HepG2 (cell line): Measurements from ENCODE around the gene TNP2. TPM values are rescaled to one million over a fixed set of nuclear protein-coding genes. Genes with fewer than 3 reads are reported as not detected.
A peak's percentile ranks its signal among the peaks of the same experiment; 100 is the strongest.

Experiments
- CBX5 ChIP-seq: sonication (generic); formaldehyde crosslinking; IDR thresholded peaks from 2 replicates; pipeline ENCODE4 v1.4.0; 2020; ENCODE audit warnings: missing genetic modification reagents, borderline replicate concordance
- EED ChIP-seq: sonication (generic); formaldehyde crosslinking; IDR thresholded peaks from 2 replicates; pipeline ENCODE4 v1.5.0; 2020; ENCODE audit warnings: mild to moderate bottlenecking, missing genetic modification reagents
- HNRNPK ChIP-seq: fragments of 200-400 bp; formaldehyde crosslinking; IDR thresholded peaks from 2 replicates; pipeline ENCODE4 v1.6.1; 2018; ENCODE audit warnings: low read length, low read depth, moderate library complexity, mild to moderate bottlenecking; ENCODE audit not compliant: poor library complexity, severe bottlenecking
- KDM2A ChIP-seq: sonication (generic); formaldehyde crosslinking; IDR thresholded peaks from 2 replicates; pipeline ENCODE4 v1.4.0; 2020; ENCODE audit warnings: low read depth, missing genetic modification reagents, borderline replicate concordance
- MEF2D ChIP-seq: sonication (generic); formaldehyde crosslinking; IDR thresholded peaks from 2 replicates; pipeline ENCODE4 v1.5.1; 2020; ENCODE audit warnings: mild to moderate bottlenecking, missing genetic modification reagents
- NCOR1 ChIP-seq: fragments of 200-600 bp; sonication (generic); IDR thresholded peaks from 2 replicates; pipeline ENCODE4 v1.7.0; 2017; ENCODE audit warnings: antibody characterized with exemption, low read length, borderline replicate concordance
- NFE2 ChIP-seq: sonication (generic); formaldehyde crosslinking; IDR thresholded peaks from 2 replicates; pipeline ENCODE4 v1.4.0; 2020; ENCODE audit warnings: missing genetic modification reagents
- RXRA ChIP-seq: sonication (generic); formaldehyde crosslinking; IDR thresholded peaks from 2 replicates; pipeline ENCODE4 v1.5.1; 2020; ENCODE audit warnings: missing genetic modification reagents
- TCF12 ChIP-seq, 2 experiments: fragments of 450-650 bp in 1 of 2; sonication (generic) in 1 of 2; formaldehyde crosslinking in 1 of 2; IDR thresholded peaks; 2 replicates each; pipeline versions ENCODE4 v1.6.1 to v1.8.0; 2017 to 2022; ENCODE audit warnings: antibody characterized with exemption in 1 of 2, mild to moderate bottlenecking in 1 of 2, missing genetic modification reagents in 1 of 2, moderate library complexity in 1 of 2
- ZNF496 ChIP-seq: sonication (generic); formaldehyde crosslinking; IDR thresholded peaks from 2 replicates; pipeline ENCODE4 v1.8.1; 2023; ENCODE audit warnings: mild to moderate bottlenecking, moderate library complexity, missing genetic modification reagents; ENCODE audit not compliant: insufficient replicate concordance
- polyA plus RNA-seq, 8 experiments: library from polyadenylated mRNA; depleted of rRNA in 3 of 8; stranded (reverse) in 7 of 8; unstranded in 1 of 8; fragments of >200 nt; fragmentation: Illumina TruSeq in 4 of 8; extraction: Trizol in 4 of 8; gene quantifications; 2 replicates each; pipeline versions ENCODE4 v1.2.1 to v1.2.3, GENCODE V29; 2011 to 2016; ENCODE audit warnings: low read depth in 4 of 8, missing spikeins in 1 of 8, mixed read lengths in 1 of 8; ENCODE audit not compliant: insufficient read depth in 1 of 8
- total RNA-seq, 5 experiments: library from RNA; depleted of rRNA; stranded (reverse); fragments of >200 nt; fragmentation: Illumina TruSeq; extraction: Trizol; gene quantifications; 2 replicates each; pipeline ENCODE4 v1.2.3, GENCODE V29; 2016; ENCODE audit warnings: low read depth in 1 of 5
- TF ChIP-seq, protein P1 (sequence below): sonication (generic); formaldehyde crosslinking; conservative IDR thresholded peaks from 2 replicates; pipeline ENCODE4 v1.8.0; 2022; ENCODE audit warnings: low read depth, missing genetic modification reagents
- TF ChIP-seq, protein P2 (sequence below): IDR thresholded peaks from 2 replicates; pipeline ENCODE4 v1.6.1; 2012; ENCODE audit warnings: low read length, improper control_type of control experiment
- TF ChIP-seq, protein P3 (sequence below): sonication (generic); formaldehyde crosslinking; IDR thresholded peaks from 2 replicates; pipeline ENCODE4 v1.4.0; 2020; ENCODE audit warnings: missing genetic modification reagents
- TF ChIP-seq, protein P4 (sequence below): sonication (generic); formaldehyde crosslinking; IDR thresholded peaks from 2 replicates; pipeline ENCODE4 v1.4.0; 2020; ENCODE audit warnings: mild to moderate bottlenecking, missing genetic modification reagents

TNP2 gene
- total and polyA plus RNA-seq, 2 of the 13 experiments (the other 11 are each of a cell fraction or from before 2014, with no cell fraction given) = not detected

DNA sequence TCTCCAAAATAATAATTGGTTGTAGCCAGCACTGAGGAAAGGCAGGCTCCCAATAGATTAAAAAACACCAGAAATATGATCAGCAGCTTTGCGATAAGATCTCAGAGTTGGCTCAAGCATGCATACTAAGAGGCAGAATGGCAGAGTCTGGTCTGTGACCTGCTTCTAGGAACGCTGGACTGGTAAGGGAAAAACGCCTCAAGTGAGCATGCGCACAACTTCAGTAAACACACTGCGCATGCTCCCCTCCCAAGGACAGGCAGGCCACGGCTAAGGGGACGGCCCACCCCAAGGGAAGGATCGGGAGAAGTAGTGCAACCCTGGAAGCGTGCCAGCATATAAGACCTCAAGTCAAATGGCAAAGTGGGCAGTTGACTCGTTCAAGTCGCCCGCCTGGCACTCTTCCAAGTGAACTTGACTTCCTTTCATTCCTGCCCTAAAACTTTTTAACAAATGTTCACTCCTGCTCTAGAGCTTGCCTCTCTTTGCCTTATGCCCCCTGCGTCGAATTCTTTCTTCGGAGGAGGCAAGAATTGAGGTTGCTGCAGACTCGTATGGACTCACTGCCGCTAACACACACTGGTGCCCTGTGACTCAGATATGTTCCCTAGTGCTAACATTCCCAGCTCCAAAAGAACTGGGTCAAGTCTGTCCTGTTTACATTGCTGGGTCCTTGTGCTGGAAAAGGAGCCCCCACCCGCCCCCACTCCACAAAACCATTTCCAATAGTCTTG is 34.4 kb upstream of the TNP2 start (continued):
- TF ChIP-seq, protein P1, sequence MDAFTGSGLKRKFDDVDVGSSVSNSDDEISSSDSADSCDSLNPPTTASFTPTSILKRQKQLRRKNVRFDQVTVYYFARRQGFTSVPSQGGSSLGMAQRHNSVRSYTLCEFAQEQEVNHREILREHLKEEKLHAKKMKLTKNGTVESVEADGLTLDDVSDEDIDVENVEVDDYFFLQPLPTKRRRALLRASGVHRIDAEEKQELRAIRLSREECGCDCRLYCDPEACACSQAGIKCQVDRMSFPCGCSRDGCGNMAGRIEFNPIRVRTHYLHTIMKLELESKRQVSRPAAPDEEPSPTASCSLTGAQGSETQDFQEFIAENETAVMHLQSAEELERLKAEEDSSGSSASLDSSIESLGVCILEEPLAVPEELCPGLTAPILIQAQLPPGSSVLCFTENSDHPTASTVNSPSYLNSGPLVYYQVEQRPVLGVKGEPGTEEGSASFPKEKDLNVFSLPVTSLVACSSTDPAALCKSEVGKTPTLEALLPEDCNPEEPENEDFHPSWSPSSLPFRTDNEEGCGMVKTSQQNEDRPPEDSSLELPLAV (CRISPR knock-in tag) = no peak
- peak; percentile 60; the same call in 1 of the 2 replicates for TF ChIP-seq KDM2A
- no peak for TF ChIP-seq TCF12 (IDR thresholded peaks at IDR 0.05)
- no peak for TF ChIP-seq TCF12 (CRISPR knock-in tag; IDR thresholded peaks at IDR 0.05)
- TF ChIP-seq, protein P2, sequence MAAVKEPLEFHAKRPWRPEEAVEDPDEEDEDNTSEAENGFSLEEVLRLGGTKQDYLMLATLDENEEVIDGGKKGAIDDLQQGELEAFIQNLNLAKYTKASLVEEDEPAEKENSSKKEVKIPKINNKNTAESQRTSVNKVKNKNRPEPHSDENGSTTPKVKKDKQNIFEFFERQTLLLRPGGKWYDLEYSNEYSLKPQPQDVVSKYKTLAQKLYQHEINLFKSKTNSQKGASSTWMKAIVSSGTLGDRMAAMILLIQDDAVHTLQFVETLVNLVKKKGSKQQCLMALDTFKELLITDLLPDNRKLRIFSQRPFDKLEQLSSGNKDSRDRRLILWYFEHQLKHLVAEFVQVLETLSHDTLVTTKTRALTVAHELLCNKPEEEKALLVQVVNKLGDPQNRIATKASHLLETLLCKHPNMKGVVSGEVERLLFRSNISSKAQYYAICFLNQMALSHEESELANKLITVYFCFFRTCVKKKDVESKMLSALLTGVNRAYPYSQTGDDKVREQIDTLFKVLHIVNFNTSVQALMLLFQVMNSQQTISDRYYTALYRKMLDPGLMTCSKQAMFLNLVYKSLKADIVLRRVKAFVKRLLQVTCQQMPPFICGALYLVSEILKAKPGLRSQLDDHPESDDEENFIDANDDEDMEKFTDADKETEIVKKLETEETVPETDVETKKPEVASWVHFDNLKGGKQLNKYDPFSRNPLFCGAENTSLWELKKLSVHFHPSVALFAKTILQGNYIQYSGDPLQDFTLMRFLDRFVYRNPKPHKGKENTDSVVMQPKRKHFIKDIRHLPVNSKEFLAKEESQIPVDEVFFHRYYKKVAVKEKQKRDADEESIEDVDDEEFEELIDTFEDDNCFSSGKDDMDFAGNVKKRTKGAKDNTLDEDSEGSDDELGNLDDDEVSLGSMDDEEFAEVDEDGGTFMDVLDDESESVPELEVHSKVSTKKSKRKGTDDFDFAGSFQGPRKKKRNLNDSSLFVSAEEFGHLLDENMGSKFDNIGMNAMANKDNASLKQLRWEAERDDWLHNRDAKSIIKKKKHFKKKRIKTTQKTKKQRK = no peak
- TF ChIP-seq, protein P3, sequence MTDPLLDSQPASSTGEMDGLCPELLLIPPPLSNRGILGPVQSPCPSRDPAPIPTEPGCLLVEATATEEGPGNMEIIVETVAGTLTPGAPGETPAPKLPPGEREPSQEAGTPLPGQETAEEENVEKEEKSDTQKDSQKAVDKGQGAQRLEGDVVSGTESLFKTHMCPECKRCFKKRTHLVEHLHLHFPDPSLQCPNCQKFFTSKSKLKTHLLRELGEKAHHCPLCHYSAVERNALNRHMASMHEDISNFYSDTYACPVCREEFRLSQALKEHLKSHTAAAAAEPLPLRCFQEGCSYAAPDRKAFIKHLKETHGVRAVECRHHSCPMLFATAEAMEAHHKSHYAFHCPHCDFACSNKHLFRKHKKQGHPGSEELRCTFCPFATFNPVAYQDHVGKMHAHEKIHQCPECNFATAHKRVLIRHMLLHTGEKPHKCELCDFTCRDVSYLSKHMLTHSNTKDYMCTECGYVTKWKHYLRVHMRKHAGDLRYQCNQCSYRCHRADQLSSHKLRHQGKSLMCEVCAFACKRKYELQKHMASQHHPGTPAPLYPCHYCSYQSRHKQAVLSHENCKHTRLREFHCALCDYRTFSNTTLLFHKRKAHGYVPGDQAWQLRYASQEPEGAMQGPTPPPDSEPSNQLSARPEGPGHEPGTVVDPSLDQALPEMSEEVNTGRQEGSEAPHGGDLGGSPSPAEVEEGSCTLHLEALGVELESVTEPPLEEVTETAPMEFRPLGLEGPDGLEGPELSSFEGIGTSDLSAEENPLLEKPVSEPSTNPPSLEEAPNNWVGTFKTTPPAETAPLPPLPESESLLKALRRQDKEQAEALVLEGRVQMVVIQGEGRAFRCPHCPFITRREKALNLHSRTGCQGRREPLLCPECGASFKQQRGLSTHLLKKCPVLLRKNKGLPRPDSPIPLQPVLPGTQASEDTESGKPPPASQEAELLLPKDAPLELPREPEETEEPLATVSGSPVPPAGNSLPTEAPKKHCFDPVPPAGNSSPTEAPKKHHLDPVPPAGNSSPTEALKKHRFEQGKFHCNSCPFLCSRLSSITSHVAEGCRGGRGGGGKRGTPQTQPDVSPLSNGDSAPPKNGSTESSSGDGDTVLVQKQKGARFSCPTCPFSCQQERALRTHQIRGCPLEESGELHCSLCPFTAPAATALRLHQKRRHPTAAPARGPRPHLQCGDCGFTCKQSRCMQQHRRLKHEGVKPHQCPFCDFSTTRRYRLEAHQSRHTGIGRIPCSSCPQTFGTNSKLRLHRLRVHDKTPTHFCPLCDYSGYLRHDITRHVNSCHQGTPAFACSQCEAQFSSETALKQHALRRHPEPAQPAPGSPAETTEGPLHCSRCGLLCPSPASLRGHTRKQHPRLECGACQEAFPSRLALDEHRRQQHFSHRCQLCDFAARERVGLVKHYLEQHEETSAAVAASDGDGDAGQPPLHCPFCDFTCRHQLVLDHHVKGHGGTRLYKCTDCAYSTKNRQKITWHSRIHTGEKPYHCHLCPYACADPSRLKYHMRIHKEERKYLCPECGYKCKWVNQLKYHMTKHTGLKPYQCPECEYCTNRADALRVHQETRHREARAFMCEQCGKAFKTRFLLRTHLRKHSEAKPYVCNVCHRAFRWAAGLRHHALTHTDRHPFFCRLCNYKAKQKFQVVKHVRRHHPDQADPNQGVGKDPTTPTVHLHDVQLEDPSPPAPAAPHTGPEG = no peak
- no peak for TF ChIP-seq MEF2D (CRISPR knock-in tag)
- TF ChIP-seq, protein P4, sequence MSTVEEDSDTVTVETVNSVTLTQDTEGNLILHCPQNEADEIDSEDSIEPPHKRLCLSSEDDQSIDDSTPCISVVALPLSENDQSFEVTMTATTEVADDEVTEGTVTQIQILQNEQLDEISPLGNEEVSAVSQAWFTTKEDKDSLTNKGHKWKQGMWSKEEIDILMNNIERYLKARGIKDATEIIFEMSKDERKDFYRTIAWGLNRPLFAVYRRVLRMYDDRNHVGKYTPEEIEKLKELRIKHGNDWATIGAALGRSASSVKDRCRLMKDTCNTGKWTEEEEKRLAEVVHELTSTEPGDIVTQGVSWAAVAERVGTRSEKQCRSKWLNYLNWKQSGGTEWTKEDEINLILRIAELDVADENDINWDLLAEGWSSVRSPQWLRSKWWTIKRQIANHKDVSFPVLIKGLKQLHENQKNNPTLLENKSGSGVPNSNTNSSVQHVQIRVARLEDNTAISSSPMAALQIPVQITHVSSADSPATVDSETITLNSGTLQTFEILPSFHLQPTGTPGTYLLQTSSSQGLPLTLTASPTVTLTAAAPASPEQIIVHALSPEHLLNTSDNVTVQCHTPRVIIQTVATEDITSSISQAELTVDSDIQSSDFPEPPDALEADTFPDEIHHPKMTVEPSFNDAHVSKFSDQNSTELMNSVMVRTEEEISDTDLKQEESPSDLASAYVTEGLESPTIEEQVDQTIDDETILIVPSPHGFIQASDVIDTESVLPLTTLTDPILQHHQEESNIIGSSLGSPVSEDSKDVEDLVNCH (CRISPR knock-in tag) = no peak
- no peak for TF ChIP-seq CBX5 (CRISPR knock-in tag)
- TF ChIP-seq ZNF496 (CRISPR knock-in tag) = no peak
- no peak for TF ChIP-seq NFE2
- no peak for TF ChIP-seq NCOR1
- TF ChIP-seq HNRNPK = no peak
- TF ChIP-seq EED (CRISPR knock-in tag) = no peak
- no peak for TF ChIP-seq RXRA (CRISPR knock-in tag)
